Measurements from ENCODE around the gene IPO9.
A peak's percentile ranks its signal among the peaks of the same experiment; 100 is the strongest.

Gene IPO9

DNA sequence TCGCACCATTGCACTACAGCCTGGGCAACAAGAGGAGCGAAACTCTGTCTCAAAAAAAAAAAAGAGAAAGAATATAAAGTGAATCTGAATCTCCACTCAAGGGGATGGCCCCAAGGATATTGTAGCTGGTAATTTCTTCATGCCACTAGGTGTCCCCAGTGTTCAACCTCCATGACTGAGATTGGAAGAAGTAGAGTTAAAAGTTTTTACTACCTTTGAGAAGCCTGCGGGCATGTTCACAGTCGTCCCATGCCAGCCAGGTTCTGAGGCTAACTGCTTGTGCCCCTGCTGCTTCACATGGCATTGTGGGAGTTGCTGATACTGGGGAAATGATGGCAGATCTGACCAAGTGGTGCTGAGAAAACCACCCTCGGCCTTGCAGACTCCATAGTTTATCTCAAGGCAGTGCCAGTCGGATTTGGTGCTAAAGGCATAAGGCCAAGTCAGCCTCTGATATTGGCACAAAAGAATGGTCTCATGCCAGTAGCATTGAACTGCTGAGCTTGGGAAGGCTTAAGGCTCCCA, 49.0 kb downstream of the IPO9 start:
- DNase-seq (ENCODE audit: low read depth) = peak; percentile 55

DNA sequence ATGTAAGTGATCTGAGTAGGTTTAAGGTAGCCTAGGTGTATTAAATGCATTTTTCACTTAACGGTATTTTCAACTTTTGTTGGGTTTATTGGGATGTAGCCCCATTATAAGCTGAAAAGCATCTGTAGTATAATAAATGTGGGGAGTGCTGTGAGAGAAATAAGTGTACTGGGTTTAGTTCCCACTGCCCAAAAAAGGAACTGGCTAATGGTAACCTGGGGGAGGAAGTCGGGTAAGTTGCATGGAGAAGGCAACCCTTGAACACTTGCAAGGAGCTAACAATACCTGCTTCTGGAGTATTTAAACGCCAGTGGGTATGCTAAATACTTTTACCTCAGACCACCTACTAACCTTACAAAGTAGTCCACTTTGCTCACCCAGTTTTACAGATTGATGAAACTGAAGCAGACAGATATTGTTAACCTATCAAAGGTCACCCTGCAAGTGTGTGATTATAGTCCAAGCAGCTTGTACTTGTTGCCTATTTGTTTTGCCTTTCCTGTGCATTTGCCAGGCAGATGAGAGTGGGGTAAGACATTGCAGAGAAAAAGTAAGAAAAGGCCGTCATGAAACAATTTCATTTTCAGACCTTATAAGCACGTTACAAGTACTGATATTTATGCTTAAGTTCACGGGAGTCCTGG, 52.1 kb downstream of the IPO9 start:
- DNase-seq (ENCODE audit: low read depth) = no peak
- no peak overlapping the region for H3K4me3 ChIP-seq (ENCODE audit: low read depth, low read length)
- TF ChIP-seq, protein P1, sequence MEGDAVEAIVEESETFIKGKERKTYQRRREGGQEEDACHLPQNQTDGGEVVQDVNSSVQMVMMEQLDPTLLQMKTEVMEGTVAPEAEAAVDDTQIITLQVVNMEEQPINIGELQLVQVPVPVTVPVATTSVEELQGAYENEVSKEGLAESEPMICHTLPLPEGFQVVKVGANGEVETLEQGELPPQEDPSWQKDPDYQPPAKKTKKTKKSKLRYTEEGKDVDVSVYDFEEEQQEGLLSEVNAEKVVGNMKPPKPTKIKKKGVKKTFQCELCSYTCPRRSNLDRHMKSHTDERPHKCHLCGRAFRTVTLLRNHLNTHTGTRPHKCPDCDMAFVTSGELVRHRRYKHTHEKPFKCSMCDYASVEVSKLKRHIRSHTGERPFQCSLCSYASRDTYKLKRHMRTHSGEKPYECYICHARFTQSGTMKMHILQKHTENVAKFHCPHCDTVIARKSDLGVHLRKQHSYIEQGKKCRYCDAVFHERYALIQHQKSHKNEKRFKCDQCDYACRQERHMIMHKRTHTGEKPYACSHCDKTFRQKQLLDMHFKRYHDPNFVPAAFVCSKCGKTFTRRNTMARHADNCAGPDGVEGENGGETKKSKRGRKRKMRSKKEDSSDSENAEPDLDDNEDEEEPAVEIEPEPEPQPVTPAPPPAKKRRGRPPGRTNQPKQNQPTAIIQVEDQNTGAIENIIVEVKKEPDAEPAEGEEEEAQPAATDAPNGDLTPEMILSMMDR (IDR thresholded peaks at IDR 0.05; ENCODE audit: insufficient read depth, low read depth, low read length, missing control alignments) = no peak

More for the DNA sequence above, 49.0 kb downstream of the IPO9 start:
- no peak overlapping the region for H3K4me3 ChIP-seq (ENCODE audit: low read depth, low read length)
- TF ChIP-seq, protein P1 (IDR thresholded peaks at IDR 0.05; ENCODE audit: insufficient read depth, low read depth, low read length, missing control alignments) = peak; percentile 58

GRCh38 chr1:201881617-201882016, 52.7 kb downstream of the IPO9 start:
- TF ChIP-seq, protein P1 (IDR thresholded peaks at IDR 0.05; ENCODE audit: insufficient read depth, low read depth, low read length, missing control alignments) = no peak
- H3K4me3 ChIP-seq (ENCODE audit: low read depth, low read length) = no peak overlapping the region
- DNase-seq (ENCODE audit: low read depth) = no peak

DNA sequence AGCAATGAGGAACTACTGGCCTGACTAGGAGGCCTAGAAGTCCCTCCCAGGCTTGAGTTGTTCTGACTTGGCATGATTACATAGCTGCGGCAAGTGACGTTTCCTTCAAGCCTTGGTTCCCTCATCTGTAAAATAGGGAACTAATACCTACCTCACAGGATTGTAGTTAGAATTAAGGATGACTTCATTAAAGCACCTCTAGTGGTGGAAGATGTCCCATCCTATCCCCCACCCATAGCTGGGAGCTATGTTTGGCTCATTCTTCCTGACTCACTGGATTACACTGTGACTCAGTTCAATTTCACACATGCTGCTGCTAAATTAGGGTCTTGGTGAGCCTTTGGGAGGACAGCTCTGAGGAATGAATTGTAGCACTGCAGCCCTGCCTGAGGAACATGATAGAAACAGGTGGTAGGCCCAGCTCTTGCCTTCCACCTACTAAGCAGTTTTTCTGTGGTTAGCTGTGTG, 53.7 kb downstream of the IPO9 start:
- peak; percentile 47 for DNase-seq (ENCODE audit: low read depth)
- TF ChIP-seq, protein P1 (IDR thresholded peaks at IDR 0.05; ENCODE audit: insufficient read depth, low read depth, low read length, missing control alignments) = peak; percentile 18
- no peak overlapping the region for H3K4me3 ChIP-seq (ENCODE audit: low read depth, low read length)

DNA sequence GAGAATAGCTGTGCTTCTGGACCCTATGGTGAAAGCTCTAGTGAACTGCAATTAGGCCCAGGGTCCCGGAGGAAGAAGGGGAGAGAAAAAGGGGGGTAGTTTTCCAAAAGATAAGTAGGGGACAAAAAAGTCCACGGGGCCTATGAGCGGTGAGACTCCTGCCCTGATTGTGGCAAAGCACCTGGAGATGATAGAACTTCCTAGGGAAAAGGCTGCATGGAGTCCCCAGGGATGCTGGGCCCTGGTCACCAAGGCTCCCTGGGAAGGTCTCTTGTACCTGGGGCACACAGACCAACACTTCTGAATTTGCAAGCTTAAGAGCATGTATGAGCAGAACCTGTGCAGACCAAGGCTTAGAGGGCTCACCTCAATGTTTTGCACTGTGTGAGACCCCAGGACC, 54.3 kb downstream of the IPO9 start:
- H3K4me3 ChIP-seq (ENCODE audit: low read depth, low read length) = no peak overlapping the region
- DNase-seq (ENCODE audit: low read depth) = no peak
- TF ChIP-seq, protein P1 (IDR thresholded peaks at IDR 0.05; ENCODE audit: insufficient read depth, low read depth, low read length, missing control alignments) = no peak

- no peak overlapping the region for H3K4me3 ChIP-seq (ENCODE audit: low read depth, low read length)
- peak; percentile 10 for DNase-seq (ENCODE audit: low read depth)
- TF ChIP-seq, protein P1 (IDR thresholded peaks at IDR 0.05; ENCODE audit: insufficient read depth, low read depth, low read length, missing control alignments) = no peak
These were observed 54.8 kb downstream of the IPO9 start for GRCh38 chr1:201883786-201884185.

- H3K4me3 ChIP-seq (ENCODE audit: low read depth, low read length) = no peak overlapping the region
- TF ChIP-seq, protein P1 (IDR thresholded peaks at IDR 0.05; ENCODE audit: insufficient read depth, low read depth, low read length, missing control alignments) = no peak
- no peak for DNase-seq (ENCODE audit: low read depth)
These were observed 55.5 kb downstream of the IPO9 start for GRCh38 chr1:201884425-201884824.
